T47D (cell line): ENCODE results near the gene FRAS1.
"Not testable (repeated sequence)": the region's sequence is repeated elsewhere in the genome, so short reads cannot be mapped to it uniquely, and the experiment has no call there.

ENCODE experiments used
- DNase-seq, 2 experiments: peaks; one replicate each; pipeline versions ENCODE4 v3.0.0 to v3.0.0-alpha.2; 2011 to 2012; ENCODE audit warnings: low read depth in 1 of 2, low spot score in 1 of 2
- JUND ChIP-seq: IDR thresholded peaks from 2 replicates; pipeline ENCODE4 v1.6.1; 2012; ENCODE audit warnings: low read depth
- in situ Hi-C: cut with HindIII; loops from 2 replicates; pipeline ENCODE4 v1.10.0; 2016; ENCODE audit warnings: low sequenced_read_pairs, low pct_unique_long_range_greater_than_20kb

FRAS1 gene

GRCh38 chr4:78225236-78225635 is 168.1 kb downstream of the FRAS1 start:
- in situ Hi-C loops = no loop called here
- TF ChIP-seq JUND = no peak
- no peak for DNase-seq

GRCh38 chr4:78226279-78226678 is 169.2 kb downstream of the FRAS1 start:
- in situ Hi-C loops = no loop called here
- no peak for TF ChIP-seq JUND
- no peak for DNase-seq

- DNase-seq = no peak
- TF ChIP-seq JUND = no peak
- in situ Hi-C loops = no loop called here
These were observed 170.4 kb downstream of the FRAS1 start for GRCh38 chr4:78227411-78228057.

- in situ Hi-C loops = no loop called here
- no peak for TF ChIP-seq JUND
- no peak for DNase-seq
These were observed 178.7 kb downstream of the FRAS1 start for GRCh38 chr4:78235800-78236199.

GRCh38 chr4:78237360-78237759 is 180.2 kb downstream of the FRAS1 start:
- TF ChIP-seq JUND = no peak
- DNase-seq = no peak
- in situ Hi-C loops = no loop called here

GRCh38 chr4:78242071-78242470 is 184.9 kb downstream of the FRAS1 start:
- in situ Hi-C loops = no loop called here
- DNase-seq = no peak
- TF ChIP-seq JUND = no peak

- DNase-seq = no peak
- in situ Hi-C loops = no loop called here
- TF ChIP-seq JUND = no peak
These were observed 187.8 kb downstream of the FRAS1 start for GRCh38 chr4:78244705-78245485.

GRCh38 chr4:78247536-78248285 is 190.6 kb downstream of the FRAS1 start:
- TF ChIP-seq JUND = no peak
- no peak for DNase-seq
- in situ Hi-C loops = no loop called here

- TF ChIP-seq JUND = no peak
- in situ Hi-C loops = no loop called here
- DNase-seq = no peak
These were observed 193.4 kb downstream of the FRAS1 start for GRCh38 chr4:78250500-78250899.

- DNase-seq, in situ Hi-C loops: not testable (repeated sequence)
These were observed 195.7 kb downstream of the FRAS1 start for GRCh38 chr4:78252773-78253172.

GRCh38 chr4:78254893-78255292 is 197.8 kb downstream of the FRAS1 start:
- TF ChIP-seq JUND = no peak
- in situ Hi-C loops = no loop called here
- no peak for DNase-seq

- no peak for DNase-seq
- in situ Hi-C loops = no loop called here
- no peak for TF ChIP-seq JUND
These were observed 207.9 kb downstream of the FRAS1 start for GRCh38 chr4:78265006-78265405.

GRCh38 chr4:78267790-78268189 is 210.7 kb downstream of the FRAS1 start:
- no peak for TF ChIP-seq JUND
- in situ Hi-C loops = no loop called here
- DNase-seq = no peak

- in situ Hi-C loops = no loop called here
- no peak for DNase-seq
- TF ChIP-seq JUND = no peak
These were observed 211.5 kb downstream of the FRAS1 start for GRCh38 chr4:78268597-78268996.

GRCh38 chr4:78275450-78275849 is 218.3 kb downstream of the FRAS1 start:
- in situ Hi-C loops, DNase-seq: not testable (repeated sequence)
